Activated CD4-positive, alpha-beta T cell treated with anti-CD3 and anti-CD28 coated beads, Interleukin-2, amount 50 U/mL, for 24 hours (primary cell): ENCODE measurements around the gene SPOCK1.

Experiments
- DNase-seq, 2 donors: peaks; one replicate each; pipeline ENCODE4 v3.0.0-alpha.2; 2020; ENCODE audit warnings: low read depth in 1 of 2, low spot score in 1 of 2

Gene SPOCK1

DNA sequence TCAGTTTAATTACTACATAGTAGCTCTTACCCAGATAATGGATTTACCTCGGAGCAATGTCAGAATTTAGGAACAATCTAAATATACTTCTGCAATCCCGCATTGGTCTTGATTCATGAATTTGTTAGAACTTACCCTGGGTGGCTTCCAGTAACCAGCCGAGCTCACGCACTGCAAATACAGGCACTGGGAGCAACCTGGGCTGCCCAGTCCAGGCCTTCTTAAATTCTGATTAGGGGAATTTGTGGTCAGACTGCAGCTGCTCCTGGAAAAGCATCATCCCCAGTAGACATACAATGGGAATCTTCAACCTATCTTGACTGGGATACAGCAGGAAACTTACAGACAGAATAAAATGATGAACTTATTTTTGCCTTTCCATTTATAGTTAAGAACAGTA, 270.3 kb downstream of the SPOCK1 start:
- no peak for DNase-seq

DNA sequence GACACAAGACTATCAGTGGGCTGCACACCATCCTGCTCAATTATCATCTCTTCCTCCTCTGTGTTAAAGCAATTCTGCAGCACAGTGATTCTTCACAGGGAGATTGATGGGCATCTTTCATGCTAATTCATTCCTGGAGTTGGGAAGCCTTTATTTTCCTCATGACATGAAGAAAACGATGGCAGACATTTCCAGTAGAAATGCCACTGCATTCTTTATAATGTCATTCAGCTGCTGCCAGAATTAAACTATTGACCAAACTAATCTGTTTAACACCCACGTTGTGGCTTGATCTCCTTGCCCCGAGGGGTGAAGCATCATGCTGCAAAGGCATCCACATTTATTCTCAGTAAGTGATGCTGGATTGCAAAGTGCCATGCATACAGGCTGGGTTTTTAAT, 273.0 kb downstream of the SPOCK1 start:
- no peak for DNase-seq

DNA sequence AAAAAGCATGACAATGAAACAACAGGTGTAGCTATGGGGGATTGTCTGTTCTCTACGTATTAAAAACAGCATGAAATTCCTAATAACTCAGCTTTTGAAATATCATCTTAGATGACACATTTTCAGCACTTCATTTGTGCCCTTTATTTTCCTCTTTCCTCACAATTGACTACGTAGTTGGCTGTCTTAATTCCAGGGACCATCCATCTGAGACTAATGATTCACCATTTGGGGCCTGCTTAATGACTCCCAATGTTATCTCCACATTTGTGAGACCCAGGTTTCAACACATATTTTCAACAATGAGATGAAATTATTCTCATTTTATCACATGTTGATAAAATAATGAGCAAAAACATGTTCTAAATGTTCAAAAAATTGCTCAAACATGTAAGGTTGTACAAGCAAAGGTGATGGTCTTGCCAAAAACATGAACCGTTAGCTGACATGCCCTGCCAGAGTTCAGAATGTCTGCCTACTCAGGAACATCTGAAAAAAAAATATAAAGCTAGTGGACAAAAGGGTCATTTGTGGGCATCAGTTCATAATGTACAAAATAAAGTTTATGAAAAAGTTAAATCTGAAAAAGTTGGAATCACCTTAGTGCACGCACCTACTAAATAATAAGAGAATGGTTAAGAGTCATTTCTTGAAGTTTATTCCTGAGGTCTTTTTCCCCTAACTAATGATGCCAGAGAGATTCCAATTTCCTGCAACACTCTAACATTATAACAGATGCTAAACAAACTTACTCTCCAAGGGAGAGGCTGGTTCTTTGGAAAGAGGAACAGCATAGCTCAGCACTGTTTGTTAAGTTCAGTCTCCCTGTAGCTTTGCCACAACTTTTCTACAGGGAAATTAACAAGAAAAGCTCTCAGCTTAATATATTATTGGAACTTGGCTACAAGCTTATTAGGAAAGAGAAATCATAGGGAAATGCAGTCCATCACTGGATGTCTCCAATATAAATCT, 275.5 kb downstream of the SPOCK1 start:
- no peak for DNase-seq

DNA sequence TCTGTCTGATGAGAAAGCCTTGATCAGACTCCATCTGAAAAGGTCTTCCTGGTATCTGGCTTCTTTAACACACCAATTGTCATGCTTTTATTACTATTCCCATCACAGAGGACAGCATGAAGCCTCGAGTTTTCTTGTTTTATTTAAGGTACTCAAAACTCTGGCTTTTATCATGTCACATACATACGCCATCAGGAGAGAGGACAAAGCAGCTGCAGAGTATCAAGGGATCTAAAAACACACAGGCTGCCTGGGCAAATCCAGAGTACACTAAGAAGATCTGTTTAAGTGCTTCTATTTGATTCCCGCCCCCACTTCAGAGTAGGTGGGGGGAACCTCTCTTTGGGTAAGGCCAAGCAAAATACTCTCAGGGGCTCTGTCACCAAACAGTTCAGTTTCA, 277.2 kb downstream of the SPOCK1 start:
- DNase-seq: no peak

DNA sequence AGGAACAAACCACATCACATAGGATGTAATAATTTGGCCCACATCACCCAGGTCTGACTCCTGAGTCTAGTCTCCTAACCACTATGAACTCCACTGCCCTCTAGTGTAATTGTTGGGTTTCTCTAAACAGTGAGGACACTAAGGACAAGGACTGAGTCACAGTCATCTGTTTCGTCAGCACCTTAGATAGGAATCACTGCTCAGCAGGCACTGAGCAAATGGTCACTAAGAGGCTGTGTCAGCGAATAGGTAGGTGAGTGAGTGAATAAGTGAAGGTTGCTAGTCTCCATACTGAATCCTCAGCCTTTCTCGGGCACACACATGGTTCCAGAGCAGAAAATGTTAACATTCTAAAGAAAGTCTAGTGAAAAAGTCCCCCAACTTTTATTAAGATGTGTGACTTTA, 278.6 kb downstream of the SPOCK1 start:
- no peak for DNase-seq

DNA sequence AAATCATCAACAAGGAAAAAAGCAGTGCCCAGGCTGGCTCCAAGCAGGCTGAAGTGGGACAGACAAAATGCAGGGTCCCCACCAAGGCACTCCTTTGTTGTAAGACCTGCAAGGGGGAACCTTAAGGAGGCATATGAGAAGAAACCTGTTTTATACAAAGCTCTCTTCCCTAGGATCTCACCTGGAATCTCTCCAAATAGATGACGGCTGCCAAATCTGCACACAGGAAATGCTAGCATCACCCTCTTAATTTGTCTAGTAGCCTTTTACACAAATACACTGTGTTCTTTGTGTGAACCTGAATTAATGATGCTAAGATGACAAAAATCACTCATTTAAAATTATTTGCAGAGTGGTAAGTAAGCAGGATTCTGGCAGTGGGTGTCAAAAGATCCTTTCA, 280.2 kb downstream of the SPOCK1 start:
- no peak for DNase-seq

DNA sequence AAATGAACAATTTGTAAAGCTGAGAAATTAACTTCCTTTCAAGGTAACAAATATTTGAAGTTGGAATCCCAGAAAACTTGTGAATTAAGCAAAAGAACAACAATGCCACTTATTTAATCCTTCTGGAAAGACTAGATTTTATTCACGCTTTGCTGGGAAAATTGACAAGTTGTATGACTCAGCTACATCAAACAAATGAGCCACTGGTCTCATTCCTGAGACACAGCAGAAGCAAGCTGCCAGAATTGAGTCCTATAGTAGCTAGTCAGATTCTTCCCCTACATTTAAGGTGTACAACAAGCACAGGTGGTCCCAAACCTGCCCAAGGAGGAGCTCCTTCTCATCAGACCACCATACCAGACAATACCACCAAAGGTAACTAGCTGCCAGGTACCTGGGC, 280.7 kb downstream of the SPOCK1 start:
- no peak for DNase-seq

DNA sequence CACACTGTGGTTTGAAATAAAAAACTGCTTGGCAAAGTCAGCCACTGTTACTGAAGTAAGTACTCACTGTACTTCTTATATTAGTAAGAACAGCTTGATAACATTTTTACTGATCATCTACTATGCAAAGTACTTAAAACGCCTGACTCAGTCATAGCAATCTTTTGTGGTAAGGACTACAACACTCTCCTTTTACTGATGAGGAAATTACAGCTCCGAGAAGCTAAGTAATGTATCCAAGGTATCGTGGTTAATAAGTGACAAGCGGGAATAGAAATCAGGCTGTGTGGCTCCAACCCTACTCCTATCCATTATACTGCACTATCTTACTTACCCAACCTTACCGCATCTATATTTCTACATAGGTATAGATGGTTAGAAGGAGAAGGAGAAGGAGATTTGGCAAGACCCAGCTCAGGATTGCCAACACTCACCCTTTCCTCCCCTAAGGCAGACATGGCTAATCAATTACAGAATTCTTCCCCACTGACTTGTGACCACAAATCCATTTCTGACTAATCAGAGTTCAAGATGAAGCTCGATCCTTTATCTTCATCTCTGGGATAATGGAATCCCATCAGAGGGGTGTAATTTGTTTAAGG, 281.4 kb downstream of the SPOCK1 start:
- no peak for DNase-seq

DNA sequence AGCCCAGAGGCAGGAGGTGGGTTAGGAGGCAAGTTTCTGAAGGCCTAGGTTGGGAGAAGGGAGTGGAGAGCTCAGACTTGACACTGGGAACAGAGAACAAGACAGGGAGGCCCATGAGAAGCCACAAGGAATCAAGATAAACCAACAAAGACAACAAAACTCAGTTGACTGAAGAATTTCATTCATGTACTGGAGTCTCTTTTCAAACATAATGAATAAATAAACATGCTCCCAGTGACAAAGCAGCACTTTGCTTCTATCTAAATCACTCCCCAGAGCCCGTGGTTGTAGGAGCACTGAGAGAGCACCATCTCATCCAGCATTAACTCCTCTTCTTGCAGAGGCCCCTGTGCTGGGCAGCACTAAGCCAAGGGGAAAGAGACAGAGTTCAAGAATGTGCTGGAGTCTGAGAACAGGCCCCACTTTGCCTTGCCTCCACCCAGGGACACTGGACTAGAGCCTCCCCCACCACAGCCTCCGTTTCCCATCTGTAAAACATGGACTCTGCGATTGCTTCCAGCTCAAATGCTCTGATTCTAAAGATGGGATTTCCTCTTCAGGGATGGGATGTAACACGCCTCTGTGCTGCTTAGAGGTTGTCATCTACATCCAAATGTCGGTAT, 282.0 kb downstream of the SPOCK1 start:
- DNase-seq: no peak

DNA sequence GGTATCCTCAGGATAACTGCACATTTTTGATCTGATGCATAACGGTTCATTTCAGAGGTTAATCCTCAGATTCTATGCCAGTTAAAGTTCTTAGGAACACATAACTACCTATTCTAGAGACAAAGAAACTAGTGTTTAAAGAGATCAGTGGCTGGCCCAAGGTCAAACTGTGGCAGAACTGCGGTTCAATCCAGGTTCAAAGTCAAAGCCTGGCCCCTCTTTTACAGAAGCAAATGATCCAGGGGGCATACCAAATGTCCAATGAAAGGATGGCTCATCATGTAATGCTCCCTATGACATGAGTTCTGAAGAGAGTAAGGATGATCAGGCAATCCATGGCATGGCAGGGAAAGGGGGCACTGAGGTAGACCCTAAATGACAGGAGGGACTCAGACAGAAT, 283.3 kb downstream of the SPOCK1 start:
- no peak for DNase-seq

DNA sequence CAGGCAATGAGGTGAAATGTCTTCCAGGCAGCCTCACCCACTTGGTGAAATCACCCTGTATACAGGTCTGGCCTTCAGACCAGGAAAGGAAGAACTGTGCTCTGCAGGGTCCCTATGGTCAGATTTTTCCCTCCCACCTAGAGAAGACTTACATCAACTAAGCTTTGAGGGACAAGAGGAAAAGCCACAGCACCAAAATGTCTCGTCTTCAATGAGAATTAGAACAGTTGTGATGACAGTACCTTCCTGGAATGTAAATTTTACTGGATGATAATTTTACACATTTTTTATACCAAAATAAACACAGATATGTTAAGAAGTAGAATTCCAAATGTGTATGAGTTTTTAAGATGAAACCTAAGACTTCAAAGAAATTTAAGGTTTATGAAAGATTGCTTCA, 283.9 kb downstream of the SPOCK1 start:
- no peak for DNase-seq

DNA sequence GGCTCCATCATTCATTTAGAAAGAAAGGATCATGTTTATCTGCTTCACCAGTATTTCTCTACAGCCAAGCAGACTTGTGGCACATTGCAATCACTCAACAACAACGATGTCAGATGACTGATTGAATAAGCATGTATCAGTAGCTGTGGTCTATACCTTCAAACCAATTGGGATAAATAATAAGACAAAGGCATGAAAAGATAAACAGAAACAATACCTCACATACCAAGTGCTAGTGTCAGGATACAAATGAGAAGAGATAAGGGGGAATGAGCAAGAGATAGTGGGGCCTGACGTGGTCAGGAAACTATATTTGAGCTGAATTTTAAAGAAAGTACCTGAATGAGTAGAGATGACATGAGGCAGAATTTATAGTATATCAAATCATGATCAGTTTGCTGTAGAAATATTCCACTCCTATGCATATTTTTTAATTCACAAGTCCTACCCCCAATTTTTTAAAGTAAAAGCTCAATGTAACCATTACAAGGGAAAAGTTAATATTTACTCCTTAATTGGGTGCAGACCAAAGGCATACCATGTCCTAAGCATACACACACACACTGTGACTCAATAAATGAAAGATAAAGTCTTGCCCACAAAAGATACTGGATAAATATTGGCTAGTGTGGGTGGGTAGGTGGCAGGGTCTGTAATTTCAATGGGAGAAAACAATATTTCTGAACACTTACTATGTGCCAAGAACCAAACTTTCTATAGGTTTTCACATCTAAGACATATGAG, 284.5 kb downstream of the SPOCK1 start:
- DNase-seq: no peak

DNA sequence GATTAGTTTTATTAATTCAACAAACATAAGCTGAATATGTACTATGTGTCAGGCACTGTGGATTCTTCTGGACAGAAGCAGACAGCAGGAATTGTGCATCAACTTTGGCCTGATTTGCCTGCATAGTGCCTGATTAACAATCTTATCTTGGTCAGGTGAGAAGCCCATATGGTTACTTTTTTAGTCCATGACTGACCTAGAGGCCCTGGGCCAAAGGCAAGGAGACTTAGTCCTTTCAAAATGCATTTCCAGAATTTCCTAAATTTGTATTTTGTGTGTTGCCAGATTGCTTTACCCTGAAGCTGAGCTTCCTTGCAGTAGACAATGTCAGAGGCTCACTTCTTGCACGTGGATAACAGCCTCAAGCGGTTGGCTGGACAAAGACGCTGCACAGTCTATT, 286.7 kb downstream of the SPOCK1 start:
- DNase-seq: no peak

DNA sequence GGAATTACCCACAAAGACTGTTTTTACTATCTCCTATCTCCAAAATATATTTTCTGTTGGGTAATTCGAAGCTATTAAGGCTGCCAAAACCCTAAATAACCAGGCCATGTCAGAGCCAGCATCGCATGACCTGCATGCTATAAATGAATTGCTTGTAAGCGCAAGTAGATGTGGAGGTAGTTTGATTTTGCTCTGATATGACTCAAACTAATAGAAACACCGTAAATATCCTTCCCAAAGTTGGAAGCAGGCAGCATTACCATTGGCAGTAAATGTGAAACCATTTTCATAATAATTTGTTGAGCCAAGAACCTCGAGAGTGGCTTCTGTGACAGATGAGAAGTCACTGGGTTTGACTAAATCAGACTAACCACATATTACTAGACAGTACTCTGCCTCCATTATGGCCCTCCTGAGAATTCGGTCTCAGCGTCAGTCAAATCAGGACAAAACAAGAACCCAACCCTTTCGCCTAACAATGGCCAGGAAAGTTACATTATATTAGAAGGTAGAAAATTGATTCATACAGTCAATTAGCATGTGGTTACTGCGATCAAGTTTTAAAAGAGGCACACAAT, 289.8 kb downstream of the SPOCK1 start:
- DNase-seq: no peak

DNA sequence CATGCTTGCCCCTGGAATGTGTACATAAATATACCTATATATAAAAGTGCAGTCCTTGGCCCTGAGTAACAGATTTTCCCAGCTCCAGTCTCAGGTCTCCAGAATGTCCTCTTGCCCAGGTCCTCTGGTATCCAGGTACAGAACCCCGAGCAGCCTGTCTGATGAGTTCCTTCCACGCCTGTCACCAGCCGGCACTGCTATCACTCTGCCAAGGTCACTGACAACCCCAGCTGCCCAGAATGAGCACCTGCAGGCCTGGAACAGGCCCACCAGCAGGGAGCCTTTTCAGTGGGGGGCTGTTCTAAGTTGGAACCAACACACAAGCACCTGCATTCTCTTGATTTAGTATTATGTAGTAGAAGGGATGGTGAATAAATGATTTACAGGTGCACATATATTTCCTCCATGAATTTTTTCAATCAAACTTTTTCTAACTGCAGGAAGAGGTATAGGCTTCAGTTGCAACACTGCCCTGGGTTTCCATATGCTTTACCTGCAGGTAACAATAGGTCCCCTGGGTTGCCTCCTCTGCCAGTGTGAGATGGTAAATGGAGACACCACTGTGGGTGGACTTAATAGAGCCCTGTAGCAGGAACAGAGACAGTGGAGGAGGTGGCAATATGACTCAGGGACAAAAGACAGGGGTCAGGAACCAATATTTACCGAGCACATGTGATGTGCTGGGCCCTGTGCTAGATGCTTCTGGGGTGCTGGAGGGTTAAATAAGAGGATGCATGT, 291.9 kb downstream of the SPOCK1 start:
- no peak for DNase-seq

DNA sequence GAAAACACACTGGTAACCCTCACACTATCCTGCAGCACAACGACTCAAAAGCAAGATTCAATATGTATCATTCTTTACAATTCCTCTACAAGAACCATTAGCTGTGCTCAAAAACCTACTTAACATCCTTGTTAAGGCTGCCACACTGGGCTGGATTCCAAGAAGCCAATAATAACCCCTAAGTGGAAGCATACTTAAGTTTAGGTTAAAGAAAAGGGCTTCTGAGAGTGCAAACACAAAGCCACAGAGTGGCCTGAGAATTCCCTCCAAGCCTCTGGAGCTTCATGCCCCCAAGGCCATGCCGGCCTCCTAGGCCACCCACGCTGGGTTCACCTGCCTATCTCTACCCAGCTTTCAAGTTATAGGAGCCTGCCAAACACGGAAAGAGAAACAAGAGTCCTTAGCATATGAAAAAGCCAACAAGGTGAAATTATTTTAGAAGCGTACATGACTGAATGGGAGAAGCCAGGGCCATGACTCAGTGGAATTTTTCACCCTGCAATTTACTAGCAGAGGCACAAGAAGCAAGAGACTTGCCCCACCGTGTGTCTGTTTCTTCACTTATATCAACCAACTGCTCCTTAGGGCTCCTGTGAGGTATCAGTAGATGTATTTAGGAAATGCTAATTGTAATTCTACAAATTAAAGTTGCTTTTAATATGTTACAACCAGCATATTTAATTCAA, 293.0 kb downstream of the SPOCK1 start:
- DNase-seq: no peak

DNA sequence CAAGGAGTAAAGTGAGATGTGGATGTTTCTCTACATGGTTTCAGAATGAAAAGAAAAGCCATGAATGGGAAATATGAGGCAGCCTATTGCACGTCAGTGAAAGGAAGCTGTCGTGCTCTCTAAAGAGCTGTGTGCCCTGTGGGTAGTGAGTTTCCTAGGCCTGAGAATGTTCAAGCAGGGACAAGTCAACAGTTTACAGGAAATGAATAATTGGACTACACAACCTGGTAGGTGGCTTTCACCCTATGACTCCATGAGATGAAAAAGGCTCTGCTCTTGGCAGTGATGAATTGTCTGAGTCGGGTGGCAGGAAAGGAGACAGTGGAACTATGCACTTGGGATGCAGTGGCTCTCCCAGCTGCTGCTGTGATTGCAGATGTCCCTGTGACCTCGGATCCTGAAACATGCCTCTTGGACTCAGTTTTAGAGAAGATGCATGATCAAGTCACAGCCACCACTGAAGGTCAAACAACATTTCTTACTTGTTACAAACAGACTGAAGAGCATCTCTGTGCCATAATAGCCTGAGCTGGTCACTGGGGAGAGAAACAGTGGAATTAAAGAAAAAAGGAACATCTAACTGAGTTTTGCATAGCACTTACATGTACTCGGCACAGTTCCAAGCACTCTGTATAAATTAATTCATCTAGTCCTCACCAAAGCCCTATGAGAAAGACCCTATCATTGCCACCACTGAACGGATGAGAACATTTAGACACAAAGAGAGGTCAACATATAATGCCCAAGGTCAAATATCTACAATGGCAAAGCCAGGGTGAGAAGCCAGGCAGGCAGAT, 293.7 kb downstream of the SPOCK1 start:
- no peak for DNase-seq

DNA sequence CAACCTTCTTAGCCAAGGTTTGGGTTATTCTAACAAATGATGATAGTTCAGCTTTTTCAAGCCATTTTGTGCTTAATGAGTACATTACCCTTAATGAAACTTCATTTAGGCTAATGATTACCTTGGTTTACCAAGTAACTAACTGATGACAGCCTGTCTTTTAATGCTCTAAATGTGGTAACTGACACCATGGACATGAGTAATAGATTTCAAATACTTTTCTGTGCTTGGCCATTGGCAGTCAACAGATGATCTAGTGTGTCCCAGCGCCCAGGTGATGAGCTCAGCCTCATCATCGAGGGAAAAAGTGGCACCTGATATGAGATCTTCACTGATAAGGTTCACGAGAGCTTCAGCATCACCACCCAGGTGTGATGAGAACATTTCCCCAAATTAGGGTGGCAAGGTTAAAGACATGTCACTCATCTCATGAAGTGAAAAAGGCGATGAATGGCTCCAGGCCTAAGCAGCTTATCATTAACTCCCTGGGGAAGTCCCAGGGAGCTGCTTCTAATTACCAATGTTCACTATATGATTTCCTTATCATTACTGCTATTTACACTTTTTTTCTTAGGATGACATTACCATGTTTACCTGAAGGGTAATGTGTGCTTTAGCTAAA, 296.0 kb downstream of the SPOCK1 start:
- DNase-seq: no peak

DNA sequence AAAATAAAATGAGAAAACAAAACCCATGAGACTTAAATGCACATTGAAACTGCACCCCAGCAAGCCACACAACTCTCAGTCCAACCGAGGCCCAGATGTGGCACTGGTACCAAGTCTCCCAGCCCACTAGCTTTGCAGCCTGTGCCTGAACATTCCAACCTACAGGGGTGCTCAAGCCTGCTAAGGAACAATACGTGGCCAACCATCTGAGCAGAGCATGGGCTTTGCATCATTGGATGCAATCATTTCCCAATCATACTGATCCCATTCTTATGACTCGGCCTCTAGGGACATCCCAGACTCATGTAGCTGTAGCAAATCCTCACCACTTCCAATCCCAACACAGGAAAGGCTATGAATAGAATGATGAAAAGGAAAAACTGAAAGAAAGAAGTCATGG, 297.2 kb downstream of the SPOCK1 start:
- no peak for DNase-seq
